ENCODE measurements around the gene SUPT6H.

SUPT6H gene

DNA sequence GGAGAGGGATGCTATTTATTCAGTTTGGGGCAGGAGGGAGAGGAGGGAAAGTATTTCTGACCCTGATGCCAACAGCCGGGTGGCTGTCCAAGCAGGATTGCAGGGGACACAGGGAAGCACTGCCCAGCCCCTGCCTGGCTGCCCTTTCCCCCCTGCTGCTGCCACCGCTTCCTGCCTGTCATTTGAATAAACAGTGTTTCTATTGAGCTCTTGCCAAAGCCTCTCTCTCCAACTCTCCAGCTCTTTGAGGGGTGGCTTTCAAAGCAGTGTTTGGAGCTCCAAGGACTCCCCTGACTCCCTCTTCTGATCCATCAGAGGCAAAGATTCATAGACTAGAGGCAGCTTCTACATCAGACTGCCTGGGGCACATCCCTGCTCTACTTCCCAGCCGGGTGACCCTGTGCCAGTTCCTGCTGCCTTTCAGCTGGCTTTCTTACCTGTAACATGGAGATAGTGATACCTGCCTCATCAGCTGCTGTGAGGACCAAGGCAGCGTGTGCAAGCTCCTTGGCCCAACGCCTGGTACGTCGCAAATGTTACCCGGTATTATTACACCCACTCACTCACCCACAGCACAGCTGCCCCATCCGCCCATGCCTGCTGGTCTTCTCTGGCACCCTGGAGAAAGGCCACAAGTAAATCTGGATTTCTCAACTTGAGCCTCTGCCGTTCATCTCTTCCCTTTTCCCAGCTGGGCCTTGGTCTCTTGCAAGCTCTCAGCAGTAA lies 40.2 kb downstream of the SUPT6H start:
- no peak for FAIRE-seq

DNA sequence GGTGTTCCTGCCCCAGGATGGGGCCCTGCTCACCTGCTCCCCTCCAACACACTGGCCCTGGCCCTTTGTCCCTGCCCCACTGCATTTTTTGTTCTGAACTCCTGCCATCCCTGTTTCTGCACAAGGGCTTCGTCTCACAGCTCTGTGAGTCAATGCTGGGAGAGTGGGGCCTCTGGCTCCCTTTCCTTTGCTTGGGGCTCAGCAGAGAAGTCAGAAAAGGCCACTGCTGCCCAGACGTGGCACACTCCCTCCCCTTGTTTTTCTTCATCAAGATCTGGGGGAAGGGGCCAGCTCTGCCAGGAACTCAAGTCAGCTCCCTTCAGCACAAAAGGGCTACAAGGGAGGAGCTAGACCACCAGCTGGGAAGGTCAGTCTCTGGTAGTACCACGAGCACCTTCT lies 40.7 kb downstream of the SUPT6H start:
- no peak for FAIRE-seq

DNA sequence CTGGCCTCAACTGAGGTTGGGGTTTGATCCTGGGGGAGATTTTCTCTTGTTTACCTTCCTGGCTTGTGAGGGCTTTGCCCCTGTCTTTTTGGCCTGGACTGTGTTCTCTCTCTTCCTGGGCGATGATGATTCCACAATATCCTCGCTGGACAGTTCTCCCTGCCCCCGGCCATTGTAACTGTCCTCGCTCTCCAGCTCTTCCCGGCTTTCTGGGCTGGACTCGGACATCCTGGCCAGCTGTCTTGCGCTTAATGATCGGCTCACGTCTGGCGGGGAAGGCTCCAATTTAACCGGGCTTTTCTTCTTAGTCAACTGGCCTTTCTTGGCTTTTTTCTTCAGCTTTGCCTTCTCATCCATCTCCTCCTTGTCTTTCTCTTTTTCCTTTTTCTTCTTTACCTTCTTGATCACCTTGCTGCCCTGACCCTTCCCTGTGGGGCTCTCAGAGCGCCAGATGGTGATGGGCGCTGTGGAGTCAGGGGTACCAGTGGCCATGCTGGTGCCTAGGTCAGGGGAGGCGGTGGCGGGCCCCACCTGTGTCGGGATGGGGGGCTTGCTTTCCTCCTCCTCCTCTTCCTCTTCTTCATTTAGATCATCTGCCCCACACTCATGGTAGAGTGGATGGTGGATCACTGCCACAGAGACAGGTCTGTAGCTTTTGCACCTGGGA lies 41.7 kb downstream of the SUPT6H start:
- FAIRE-seq: no peak

DNA sequence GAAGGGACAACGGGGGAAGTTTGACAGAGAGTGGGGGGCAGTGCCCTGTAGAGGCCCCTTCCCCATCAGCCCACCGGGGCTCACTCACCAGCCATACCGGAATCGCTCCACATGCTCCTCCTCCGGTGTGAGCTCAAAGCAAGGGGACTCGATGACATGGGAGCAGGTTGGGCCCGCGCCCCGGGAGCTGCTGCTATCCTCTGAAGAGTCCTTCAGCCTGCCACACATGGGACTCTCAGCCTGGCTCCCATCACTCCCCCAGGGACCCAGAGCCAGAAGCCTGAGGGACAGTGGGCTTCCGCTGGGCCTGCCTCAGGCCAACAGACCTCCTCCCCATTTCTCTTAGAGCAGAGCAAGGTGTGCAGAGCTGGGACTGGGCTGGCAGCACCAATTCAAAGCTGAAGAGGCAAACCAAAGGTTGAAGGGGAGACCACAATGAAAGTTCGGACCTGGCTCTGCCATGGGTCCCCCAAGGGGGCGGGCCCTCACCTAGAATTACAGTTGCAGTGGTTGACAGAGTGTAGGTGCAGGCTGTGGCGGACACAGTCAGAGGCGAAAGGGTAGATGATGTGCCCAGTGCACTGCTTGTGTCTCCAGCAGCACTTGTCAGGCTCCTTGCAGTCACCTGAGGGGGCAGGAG lies 42.3 kb downstream of the SUPT6H start:
- no peak for FAIRE-seq

DNA sequence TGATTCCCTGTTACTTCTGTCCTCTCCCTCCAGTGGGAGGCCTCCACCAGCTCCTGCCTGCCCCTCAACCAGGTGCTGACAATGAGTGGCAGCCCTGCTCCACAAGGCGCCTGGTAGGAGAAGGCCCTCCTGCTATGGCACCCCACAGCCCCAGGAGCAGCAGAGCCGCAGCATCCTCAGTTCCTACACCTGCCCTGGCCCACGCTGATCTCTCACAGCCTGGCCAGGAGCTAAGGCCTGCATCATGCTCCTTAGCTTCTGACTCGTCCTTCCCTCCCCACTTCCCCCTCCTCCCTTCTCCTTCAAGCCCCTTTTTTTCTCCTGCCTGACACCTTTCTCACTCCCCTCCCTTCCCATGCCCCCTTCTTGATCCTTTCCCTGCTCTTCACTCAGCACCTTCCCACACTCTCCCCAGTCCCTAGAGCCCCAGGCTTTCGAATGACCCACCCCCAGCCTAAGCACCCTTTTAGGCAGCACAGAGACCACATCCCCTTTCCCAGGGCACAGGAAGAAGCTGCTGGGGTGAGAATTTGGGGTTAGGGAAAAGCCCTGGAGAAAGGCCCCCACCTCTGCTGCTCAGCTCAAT lies 43.2 kb downstream of the SUPT6H start:
- no peak for FAIRE-seq

DNA sequence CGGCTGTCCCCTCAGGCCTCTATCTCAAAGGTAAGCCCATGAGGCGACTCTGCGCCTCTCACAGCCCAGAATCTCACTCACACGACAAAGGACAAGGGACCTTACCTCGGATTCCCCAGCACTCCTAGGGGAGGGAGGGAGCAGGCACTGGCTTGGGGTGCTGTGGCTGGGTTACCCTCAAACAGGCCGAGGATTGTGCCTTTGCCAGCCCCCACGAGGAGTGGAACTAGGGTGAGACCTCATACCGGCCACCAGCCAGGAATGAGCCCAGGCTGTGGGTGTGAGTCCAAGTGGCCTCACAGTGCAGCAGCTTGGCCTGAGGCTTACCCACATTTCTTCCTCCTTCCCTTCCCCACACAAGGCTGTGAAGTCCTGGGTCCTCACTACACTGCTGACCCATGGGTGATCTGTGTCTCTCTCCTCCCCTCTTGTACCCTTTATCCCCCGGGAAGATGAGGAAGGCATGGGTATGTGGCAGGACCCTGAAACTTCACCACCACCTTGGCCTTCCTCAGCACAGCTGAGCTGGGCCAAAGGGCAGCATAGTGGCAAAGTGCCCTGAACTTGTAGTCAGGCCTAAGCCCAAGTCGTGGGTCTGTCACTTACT lies 43.8 kb downstream of the SUPT6H start:
- FAIRE-seq: no peak

DNA sequence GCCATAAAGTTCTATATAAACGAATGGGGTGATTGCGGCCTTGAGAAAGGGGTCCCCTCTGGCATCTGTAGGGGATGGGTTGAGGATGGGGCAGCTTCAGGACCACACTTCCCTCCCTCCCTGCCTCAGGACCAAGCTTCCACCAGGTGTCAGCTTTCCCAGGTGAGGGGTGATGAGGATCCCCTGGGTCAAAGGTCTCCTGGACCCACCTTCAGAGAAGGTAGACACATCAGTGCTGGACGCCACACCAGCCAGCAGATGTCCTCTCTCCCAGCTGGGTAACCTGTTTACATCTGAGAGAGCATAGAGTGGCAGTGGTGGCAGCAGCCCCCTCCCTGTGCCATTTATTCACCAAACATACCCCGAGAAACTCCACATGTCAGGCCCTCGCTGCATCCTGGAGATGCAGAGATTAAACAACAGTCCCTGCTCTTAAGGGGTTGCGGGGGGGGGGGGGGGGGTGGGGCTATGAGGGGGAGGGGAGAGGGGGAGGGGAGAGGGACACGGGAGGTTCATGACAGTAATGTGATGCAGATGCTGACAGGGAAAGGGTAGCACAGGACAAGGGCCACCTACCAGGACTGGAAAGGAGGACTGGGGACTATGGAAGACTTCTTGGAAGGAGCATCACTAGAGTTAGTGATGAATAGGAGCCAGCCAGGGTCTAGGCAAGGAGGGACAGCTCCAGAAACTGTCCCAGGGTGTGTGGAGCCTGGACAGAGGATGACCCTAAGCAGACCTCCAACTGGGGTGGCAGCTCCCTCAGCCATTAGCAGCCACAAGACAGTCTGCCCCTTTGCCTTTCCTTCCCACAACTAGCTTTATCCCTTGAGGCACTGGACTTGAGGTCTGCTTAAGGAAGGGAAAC lies 44.7 kb downstream of the SUPT6H start:
- FAIRE-seq: no peak

DNA sequence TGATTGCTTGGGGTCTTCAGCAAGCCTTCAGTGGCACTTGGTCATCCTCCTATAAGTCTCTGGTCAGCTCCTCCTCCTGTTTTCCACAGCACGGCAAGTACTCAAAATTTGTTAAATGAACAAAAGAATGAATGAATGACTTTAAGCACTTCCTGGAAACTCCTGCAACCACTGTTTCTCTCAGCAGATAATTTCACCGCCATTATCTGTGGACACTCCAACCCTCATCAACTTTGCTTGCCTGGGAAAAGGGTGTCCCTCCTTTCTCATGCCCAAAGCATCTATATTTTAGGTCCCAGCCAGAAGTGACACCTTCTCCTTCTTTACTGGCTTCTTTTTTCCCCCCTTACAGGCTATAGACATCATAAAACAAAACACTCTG lies 45.3 kb downstream of the SUPT6H start:
- no peak for FAIRE-seq

DNA sequence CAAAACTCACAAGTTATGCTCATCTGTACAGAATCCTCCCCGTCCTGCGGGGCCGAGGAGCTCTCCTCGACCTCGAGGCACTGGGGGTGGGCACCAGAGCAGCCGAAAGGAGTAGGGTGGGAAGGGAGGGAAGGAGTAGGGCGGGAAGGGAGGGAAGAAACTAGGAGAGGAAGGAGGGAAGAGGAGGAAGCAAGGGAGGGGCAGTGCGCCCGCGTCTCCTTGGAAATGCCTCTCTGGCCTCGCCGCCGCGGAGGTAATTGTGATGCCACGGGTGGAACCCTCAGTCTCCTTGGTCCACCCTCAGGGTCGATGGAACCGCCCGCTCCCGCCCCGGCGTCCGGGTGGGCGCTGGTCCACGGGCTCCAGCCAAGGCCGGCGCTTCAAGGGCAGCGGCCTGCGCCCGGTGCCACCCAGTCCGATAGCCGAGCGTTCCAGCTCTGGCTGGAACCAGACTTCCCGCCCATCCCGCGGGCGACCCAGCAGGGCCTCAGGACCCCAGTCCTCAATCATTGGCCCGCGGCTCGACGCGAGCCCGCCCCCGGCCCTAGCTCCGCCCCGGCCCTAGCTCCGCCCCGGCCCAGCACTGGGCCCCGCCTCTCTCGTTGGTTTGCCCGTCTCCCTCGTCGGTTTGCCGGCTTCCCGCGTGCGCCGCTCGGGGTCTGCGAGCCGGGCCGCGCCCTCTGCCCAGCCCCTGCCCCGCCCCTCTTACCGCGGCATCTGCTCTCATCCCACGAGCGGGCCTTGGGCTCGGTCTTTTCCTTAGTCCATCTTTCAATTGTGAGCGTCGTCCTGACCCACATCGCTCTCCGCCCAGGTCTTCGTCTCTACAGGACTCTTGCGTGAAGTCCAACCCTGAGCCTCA lies 49.1 kb downstream of the SUPT6H start:
- no peak for FAIRE-seq

DNA sequence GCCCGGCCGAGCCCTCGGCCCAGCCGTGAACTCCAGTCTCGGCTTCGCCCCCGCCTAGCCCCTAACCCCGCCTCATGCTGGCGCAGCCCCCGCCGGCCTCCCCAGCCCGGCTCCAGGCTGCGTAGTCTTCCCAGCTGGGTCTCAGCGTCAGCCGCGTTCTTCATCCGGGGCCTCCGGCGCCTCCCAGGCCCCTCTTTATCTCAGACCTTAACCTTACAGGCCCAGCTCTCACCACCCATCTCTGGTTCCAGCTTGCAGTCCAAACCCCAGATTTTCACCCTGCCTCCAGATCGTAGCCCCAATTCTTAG lies 49.7 kb downstream of the SUPT6H start, which contains the start of gene PROCA1:
PROCA1 (minus strand) TSS at position 166 of the 309 bp plus-strand sequence. CDS start 228 bp downstream, outside the sequence.
- no peak for FAIRE-seq

DNA sequence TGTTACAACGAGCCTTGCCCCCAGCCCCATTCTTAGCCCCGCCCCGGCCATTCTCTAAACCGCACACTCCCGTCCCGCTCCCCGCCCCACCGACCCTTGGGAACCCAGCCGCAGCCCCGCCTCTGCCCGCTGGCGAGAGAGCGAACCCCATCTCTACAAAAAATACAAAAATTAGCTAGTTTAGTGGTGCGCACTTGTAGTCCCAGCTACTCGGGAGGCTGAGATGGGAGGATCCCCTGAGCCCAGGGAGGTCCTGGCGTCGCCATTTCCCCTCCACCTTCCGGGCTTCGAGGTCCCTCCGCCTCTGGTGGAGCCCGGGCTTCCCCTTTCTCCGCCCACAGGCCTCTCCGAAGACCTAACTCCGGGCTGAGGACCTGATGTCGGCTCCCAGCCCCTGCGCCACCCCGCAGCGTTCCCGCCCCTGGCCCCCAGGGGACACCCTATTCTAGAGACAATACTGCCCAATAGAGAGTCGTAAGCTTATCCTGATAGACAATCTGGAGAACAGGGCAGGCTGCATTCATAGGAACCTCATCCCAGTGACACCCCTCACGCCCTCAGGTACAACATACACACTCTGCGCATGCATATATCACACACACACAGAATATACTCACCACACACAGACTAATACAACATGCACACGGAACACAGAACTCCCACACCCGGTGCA lies 50.2 kb downstream of the SUPT6H start:
- FAIRE-seq: no peak

DNA sequence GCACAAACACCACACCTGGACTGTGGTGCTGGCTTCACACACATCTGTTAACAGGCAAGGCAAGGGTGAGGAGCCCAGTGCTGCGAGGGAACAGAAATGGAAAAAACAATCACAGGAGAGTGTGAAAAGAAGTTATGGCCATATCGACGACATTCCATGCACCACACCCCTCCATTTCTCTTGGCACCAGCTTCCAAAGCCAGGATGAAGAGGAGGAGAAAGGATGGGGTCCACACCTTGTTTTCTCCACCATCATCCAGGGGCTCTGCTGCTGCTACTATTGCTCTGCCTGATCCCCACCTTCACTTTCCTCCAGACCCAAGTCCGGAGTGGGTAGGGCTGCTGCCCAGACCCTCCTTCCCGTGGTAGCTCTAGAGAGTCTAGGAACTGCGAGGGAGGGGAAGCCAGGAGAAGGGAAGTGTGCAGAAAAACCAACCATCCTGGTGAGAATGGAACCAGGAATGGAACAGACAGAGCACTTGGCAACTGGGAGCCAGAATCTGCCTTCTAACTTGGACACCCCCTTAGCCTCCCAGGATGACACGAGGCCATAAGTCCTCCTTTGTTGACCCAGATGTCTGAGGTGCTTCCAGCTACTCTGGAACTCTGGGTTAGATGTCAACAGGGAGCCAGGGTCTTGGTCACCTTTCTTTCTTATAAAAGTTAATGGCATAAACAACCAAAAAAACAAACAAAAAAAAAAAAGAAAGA lies 50.9 kb downstream of the SUPT6H start:
- FAIRE-seq: no peak

DNA sequence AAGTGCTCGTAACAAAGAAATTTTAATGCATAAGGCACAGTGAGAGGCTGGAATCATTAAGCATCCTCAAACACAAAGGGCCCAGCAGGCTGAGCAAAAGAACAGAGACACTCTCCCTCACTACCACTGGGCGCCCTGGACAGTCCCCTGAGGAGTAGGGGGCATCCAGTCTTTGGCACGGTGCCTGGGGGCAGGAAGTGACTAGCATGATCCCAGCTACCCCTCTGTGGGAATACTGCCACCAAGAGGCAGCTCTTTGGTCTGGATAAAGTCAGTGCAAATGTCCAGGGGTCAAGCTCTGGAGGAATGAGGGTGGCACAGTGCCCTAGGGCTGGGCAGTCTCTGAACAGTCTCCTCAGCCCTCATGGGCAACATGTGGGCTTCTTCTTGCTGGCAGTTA lies 52.3 kb downstream of the SUPT6H start:
- no peak for FAIRE-seq

DNA sequence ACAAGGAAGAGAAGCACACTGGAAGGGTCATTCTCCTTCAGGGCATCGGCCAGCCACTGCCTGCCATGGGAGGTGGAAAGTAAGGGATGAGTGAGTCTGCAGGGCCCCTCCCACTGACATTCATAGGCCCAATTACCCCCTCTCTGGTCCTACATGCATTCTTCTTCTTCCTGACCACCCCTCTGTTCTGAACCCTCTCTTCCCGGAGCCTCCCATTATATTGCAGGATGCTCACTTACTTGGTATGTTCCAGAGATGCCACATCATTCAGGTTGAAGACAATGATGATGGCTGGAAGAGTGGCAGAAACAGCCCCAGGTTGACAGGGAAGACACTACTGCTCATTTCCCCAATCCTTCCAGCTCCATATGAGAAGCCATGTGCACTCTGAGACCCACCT lies 53.2 kb downstream of the SUPT6H start:
- FAIRE-seq: no peak

DNA sequence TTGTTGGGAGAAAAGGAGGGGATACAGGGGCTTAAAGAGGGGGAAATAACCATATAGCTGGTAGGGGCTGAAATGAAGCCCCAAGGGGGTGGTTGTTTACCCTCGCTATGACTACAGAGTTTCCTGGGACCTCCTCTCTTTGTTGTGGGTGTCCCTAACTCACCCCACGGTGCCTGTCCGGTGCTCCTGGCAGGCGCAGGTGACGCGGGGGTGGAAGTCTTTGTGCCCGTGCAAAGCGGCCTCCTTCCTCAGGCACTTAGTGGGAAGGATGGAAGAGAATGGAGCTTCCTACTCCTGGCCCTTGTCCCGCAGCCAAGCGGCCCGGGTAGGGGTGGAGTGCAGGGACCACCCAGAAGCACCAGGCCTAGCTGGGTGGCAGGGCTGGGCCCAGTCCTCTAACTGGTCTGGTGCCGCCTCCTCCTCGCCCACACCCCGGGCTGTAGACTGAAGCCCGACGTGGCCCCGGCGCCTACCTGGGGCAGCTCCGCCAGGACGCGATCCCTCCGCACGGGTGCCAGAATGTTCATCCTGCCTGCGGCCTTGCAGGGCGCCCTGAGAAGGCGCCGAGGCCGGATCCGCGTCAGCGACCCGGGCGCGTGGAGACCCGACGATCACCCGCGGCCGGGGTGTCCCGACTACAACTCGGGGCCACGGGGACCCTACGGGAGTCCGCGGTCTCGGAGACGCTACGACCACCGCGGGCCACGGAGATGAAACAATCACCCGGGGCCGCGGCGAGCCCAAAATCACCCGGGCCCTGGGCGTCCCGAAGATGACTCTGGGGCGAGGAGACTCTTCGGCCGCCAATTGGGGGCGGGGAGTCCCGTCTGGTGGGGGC lies 55.0 kb downstream of the SUPT6H start:
- FAIRE-seq: no peak

DNA sequence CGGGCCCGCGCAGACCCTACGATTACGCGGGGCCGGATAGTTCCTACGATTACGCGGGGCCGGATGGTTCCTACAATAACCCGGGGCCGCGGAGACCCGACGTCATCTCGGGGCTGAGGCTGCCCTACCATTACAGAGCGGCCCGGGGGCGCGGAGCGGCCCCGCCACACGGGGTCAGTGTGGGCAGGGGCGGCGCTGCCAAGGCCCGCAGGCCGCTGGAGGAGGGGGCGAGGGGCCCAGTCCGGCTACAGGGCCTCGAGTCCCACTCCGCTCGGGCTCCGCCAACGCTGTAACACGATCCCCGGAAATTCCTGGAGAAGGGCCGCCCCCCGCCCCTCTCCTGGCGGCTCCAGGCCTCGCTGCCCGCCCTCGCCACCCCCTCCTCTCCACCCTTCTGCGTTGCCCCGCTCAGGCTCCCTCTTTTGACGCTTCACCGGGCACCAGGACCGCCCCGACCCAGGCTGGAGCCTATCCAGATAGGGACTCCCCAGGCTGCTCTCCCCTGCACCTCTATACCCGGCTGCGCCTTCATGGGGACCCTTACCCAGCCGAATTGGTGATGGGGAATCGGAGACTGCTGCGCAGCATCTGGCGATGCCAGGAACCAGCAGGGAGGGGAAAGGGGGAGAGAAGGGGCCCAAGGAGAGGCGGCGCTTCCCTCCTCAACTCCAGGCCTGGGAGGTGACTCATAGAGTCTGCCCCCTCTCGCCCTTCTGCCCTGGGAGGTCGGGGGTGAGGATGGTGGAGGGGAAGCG lies 55.8 kb downstream of the SUPT6H start, which contains the start of gene RAB34:
RAB34 (minus strand) TSS at position 291 of the 755 bp plus-strand sequence. CDS start 602 bp downstream, outside the sequence.
- FAIRE-seq: no peak

DNA sequence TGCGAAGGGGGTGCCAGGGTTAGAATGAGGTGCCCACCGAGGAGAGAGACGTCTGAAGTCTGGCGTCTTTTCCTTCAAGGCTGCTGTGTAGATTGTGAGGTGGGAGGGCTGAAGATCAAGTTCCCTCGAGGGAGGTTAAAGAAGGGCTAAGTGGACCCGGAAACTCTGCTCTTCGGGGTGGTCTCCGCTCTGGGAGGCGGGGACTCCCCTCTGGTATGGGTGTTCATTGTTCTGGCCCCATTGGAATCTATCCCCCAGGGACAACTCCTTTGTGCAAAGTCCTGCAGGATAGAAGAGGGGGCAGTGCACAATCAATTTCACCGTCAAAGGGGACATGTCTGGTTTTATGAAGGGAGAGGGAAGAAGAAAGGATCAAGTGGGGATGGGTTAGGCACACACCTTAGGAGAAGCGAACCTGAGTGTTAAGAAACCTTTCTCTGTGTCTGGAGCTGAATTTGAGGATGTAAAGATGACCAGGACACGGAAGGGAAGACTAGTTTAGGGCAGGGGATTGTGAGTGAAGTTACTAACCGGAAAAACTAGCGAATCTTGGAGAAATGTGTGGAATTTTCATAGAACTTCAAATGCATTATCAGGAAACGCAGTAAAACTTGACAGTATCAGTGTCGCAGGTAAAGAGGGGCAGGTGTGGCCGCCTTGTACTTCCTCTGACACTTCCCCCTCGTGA lies 56.5 kb downstream of the SUPT6H start:
- FAIRE-seq: no peak

DNA sequence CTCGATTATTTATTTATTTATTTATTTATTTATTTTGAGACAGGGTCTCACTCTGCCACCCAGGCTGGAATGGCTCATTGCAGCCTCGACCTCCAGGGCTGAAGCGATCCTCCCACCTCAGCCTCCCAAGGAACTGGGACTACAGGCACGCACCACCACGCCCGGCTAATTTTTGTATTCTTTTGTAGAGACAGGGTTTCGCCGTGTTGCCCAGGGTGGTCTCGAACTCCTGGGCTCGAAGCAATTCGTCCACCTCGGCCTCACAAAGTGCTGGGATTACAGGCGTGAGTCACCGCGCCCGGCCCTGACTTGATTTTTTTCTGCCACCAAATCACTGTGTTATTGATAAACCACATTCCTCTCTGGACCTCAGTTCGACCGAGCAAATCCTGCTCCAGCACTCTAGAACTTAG lies 57.0 kb downstream of the SUPT6H start:
- FAIRE-seq: no peak
